ENCODE results near the gene AHRR.
"Not testable (repeated sequence)": the region's sequence is repeated elsewhere in the genome, so short reads cannot be mapped to it uniquely, and the experiment has no call there.

AHRR gene

GRCh38 chr5:298737-299125 lies 22.8 kb upstream of the AHRR start:
- FAIRE-seq: no peak
- TF ChIP-seq POLR2A (IDR thresholded peaks at IDR 0.05; ENCODE audit: low read depth, low read length): no peak
- no peak for DNase-seq (ENCODE audit: insufficient read length, low spot score)

GRCh38 chr5:299921-300320 lies 21.6 kb upstream of the AHRR start:
- not testable (repeated sequence) for DNase-seq (ENCODE audit: insufficient read length, low spot score); FAIRE-seq

GRCh38 chr5:300691-301435 lies 20.7 kb upstream of the AHRR start:
- not testable (repeated sequence) for FAIRE-seq; DNase-seq (ENCODE audit: insufficient read length, low spot score)

- not testable (repeated sequence) for FAIRE-seq
Observed at GRCh38 chr5:302416-302815, 19.1 kb upstream of the AHRR start.

GRCh38 chr5:302966-303365 lies 18.5 kb upstream of the AHRR start:
- FAIRE-seq: no peak
- DNase-seq (ENCODE audit: insufficient read length, low spot score): no peak
- TF ChIP-seq POLR2A (IDR thresholded peaks at IDR 0.05; ENCODE audit: low read depth, low read length): no peak

More at GRCh38 chr5:302416-302815, 19.1 kb upstream of the AHRR start:
- not testable (repeated sequence) for DNase-seq (ENCODE audit: insufficient read length, low spot score)

- FAIRE-seq; DNase-seq (ENCODE audit: insufficient read length, low spot score): not testable (repeated sequence)
Observed at GRCh38 chr5:303741-304140, 17.8 kb upstream of the AHRR start.

GRCh38 chr5:305050-305449 lies 16.5 kb upstream of the AHRR start:
- no peak for FAIRE-seq

GRCh38 chr5:305459-305858 lies 16.1 kb upstream of the AHRR start:
- DNase-seq (ENCODE audit: insufficient read length, low spot score) (no peak), FAIRE-seq (no peak)
- TF ChIP-seq POLR2A (IDR thresholded peaks at IDR 0.05; ENCODE audit: low read depth, low read length): no peak

More at GRCh38 chr5:305050-305449, 16.5 kb upstream of the AHRR start:
- no peak for DNase-seq (ENCODE audit: insufficient read length, low spot score)
- TF ChIP-seq POLR2A (IDR thresholded peaks at IDR 0.05; ENCODE audit: low read depth, low read length): no peak

GRCh38 chr5:306011-306805 lies 15.3 kb upstream of the AHRR start:
- TF ChIP-seq POLR2A (IDR thresholded peaks at IDR 0.05; ENCODE audit: low read depth, low read length): no peak
- no peak for FAIRE-seq
- no peak for DNase-seq (ENCODE audit: insufficient read length, low spot score)

GRCh38 chr5:307306-307705 lies 14.2 kb upstream of the AHRR start:
- DNase-seq (ENCODE audit: insufficient read length, low spot score) (no peak), FAIRE-seq (no peak)
- TF ChIP-seq POLR2A (IDR thresholded peaks at IDR 0.05; ENCODE audit: low read depth, low read length): no peak

- FAIRE-seq: no peak
- TF ChIP-seq POLR2A (IDR thresholded peaks at IDR 0.05; ENCODE audit: low read depth, low read length): no peak
- no peak for DNase-seq (ENCODE audit: insufficient read length, low spot score)
Observed at GRCh38 chr5:307794-308579, 13.5 kb upstream of the AHRR start.

- DNase-seq (ENCODE audit: insufficient read length, low spot score): no peak
- FAIRE-seq: no peak
- TF ChIP-seq POLR2A (IDR thresholded peaks at IDR 0.05; ENCODE audit: low read depth, low read length): no peak
Observed at GRCh38 chr5:308672-309271, 12.7 kb upstream of the AHRR start.

- not testable (repeated sequence) for DNase-seq (ENCODE audit: insufficient read length, low spot score); FAIRE-seq
Observed at GRCh38 chr5:309831-310230, 11.7 kb upstream of the AHRR start.

GRCh38 chr5:310516-310915 lies 11.0 kb upstream of the AHRR start:
- DNase-seq (ENCODE audit: insufficient read length, low spot score) (no peak), FAIRE-seq (no peak)
- TF ChIP-seq POLR2A (IDR thresholded peaks at IDR 0.05; ENCODE audit: low read depth, low read length): no peak
